ENCODE results near the gene BCAR1. TPM values are rescaled to one million over a fixed set of nuclear protein-coding genes. Genes with fewer than 3 reads are reported as not detected.

BCAR1 gene
- total and polyA plus RNA-seq, 2 of the 13 experiments (the other 11 are each of a cell fraction or from before 2014, with no cell fraction given) = 48.1 to 51.7 TPM

DNA sequence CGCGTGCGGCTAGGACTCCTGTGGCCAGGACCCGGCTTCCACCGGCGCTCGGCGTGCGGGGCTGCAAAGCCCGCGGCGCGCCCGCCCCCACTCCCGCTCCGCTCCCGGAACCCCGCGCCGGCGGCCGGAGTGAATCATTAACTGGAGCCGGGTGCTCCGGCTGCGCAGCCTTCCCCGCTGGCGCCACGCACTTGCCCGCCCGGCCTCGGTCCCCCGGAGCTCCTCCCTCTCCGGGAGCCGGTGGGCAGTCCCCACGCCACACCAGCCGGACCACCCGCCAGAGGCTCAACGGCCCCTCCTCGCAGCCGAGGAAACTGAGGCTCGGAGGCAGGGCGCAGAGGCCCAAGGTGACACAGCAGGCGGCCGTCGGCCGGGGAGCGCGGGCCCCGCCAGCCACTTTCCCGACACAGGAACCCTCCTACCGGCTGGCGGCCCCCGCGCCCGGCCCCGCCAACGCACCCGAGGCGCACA, 580 bp downstream of the BCAR1 start (continued):
- TF ChIP-seq, protein P1, sequence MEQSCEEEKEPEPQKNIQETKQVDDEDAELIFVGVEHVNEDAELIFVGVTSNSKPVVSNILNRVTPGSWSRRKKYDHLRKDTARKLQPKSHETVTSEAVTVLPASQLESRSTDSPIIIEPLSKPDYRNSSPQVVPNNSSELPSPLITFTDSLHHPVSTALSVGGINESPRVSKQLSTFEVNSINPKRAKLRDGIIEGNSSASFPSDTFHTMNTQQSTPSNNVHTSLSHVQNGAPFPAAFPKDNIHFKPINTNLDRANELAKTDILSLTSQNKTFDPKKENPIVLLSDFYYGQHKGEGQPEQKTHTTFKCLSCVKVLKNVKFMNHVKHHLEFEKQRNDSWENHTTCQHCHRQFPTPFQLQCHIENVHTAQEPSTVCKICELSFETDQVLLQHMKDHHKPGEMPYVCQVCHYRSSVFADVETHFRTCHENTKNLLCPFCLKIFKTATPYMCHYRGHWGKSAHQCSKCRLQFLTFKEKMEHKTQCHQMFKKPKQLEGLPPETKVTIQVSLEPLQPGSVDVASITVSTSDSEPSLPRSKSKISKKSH (CRISPR knock-in tag; IDR thresholded peaks at IDR 0.05; ENCODE audit: borderline replicate concordance) = 0 out of 2 replicates have a peak, but pooled peaks have one; percentile 50
- TF ChIP-seq, protein P2, sequence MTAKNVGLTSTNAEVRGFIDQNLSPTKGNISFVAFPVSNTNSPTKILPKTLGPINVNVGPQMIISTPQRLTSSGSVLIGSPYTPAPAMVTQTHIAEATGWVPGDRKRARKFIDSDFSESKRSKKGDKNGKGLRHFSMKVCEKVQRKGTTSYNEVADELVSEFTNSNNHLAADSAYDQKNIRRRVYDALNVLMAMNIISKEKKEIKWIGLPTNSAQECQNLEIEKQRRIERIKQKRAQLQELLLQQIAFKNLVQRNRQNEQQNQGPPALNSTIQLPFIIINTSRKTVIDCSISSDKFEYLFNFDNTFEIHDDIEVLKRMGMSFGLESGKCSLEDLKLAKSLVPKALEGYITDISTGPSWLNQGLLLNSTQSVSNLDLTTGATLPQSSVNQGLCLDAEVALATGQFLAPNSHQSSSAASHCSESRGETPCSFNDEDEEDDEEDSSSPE (CRISPR knock-in tag; IDR thresholded peaks at IDR 0.05) = peak; percentile 71
- TF ChIP-seq ZNF446 (CRISPR knock-in tag; IDR thresholded peaks at IDR 0.05) = peak; percentile 62; the same call in 1 of the 2 replicates
- TF ChIP-seq, protein P3, sequence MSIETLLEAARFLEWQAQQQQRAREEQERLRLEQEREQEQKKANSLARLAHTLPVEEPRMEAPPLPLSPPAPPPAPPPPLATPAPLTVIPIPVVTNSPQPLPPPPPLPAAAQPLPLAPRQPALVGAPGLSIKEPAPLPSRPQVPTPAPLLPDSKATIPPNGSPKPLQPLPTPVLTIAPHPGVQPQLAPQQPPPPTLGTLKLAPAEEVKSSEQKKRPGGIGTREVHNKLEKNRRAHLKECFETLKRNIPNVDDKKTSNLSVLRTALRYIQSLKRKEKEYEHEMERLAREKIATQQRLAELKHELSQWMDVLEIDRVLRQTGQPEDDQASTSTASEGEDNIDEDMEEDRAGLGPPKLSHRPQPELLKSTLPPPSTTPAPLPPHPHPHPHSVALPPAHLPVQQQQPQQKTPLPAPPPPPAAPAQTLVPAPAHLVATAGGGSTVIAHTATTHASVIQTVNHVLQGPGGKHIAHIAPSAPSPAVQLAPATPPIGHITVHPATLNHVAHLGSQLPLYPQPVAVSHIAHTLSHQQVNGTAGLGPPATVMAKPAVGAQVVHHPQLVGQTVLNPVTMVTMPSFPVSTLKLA (IDR thresholded peaks at IDR 0.05) = no peak; the same call in 1 of the 2 replicates
- peak; percentile 98; the same call in 1 of the 2 replicates for TF ChIP-seq ZNF790 (CRISPR knock-in tag; IDR thresholded peaks at IDR 0.05; ENCODE audit: borderline replicate concordance)
- no peak for TF ChIP-seq HMG20A (CRISPR knock-in tag; IDR thresholded peaks at IDR 0.05; ENCODE audit: borderline replicate concordance)
- peak; percentile 93 for TF ChIP-seq RBFOX2 (IDR thresholded peaks at IDR 0.05; ENCODE audit: low read depth, low read length)
- peak; percentile 79; the same call in 1 of the 2 replicates for TF ChIP-seq ZNF589 (CRISPR knock-in tag; conservative IDR thresholded peaks at IDR 0.05)
- peak; percentile 60; the same call in 1 of the 2 replicates for TF ChIP-seq ZNF747 (CRISPR knock-in tag; IDR thresholded peaks at IDR 0.05; ENCODE audit: borderline replicate concordance)
- TF ChIP-seq ZNF224 (CRISPR knock-in tag; IDR thresholded peaks at IDR 0.05) = peak; percentile 36; the same call in 1 of the 2 replicates
- TF ChIP-seq, protein P4, sequence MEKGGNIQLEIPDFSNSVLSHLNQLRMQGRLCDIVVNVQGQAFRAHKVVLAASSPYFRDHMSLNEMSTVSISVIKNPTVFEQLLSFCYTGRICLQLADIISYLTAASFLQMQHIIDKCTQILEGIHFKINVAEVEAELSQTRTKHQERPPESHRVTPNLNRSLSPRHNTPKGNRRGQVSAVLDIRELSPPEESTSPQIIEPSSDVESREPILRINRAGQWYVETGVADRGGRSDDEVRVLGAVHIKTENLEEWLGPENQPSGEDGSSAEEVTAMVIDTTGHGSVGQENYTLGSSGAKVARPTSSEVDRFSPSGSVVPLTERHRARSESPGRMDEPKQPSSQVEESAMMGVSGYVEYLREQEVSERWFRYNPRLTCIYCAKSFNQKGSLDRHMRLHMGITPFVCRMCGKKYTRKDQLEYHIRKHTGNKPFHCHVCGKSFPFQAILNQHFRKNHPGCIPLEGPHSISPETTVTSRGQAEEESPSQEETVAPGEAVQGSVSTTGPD (CRISPR knock-in tag; IDR thresholded peaks at IDR 0.05) = no peak
- peak; percentile 86 for TF ChIP-seq ZC3H13 (CRISPR knock-in tag; IDR thresholded peaks at IDR 0.05)
- TF ChIP-seq ZBTB7B (CRISPR knock-in tag; IDR thresholded peaks at IDR 0.05) = peak; percentile 93
- TF ChIP-seq POLR2G (IDR thresholded peaks at IDR 0.05; ENCODE audit: low read depth, low read length) = peak; percentile 69
- TF ChIP-seq ZNF703 (CRISPR knock-in tag; IDR thresholded peaks at IDR 0.05; ENCODE audit: borderline replicate concordance) = peak; percentile 60; the same call in 1 of the 2 replicates
- 0 out of 2 replicates have a peak, but pooled peaks have one; percentile 53 for TF ChIP-seq SNAPC2 (CRISPR knock-in tag; IDR thresholded peaks at IDR 0.05)
- TF ChIP-seq, protein P5, sequence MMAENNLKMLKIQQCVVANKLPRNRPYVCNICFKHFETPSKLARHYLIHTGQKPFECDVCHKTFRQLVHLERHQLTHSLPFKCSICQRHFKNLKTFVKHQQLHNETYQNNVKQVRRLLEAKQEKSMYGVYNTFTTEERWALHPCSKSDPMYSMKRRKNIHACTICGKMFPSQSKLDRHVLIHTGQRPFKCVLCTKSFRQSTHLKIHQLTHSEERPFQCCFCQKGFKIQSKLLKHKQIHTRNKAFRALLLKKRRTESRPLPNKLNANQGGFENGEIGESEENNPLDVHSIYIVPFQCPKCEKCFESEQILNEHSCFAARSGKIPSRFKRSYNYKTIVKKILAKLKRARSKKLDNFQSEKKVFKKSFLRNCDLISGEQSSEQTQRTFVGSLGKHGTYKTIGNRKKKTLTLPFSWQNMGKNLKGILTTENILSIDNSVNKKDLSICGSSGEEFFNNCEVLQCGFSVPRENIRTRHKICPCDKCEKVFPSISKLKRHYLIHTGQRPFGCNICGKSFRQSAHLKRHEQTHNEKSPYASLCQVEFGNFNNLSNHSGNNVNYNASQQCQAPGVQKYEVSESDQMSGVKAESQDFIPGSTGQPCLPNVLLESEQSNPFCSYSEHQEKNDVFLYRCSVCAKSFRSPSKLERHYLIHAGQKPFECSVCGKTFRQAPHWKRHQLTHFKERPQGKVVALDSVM (CRISPR knock-in tag; IDR thresholded peaks at IDR 0.05) = peak; percentile 81
- TF ChIP-seq ZMYM3 (CRISPR knock-in tag; IDR thresholded peaks at IDR 0.05) = no peak
- peak; percentile 60; the same call in 1 of the 2 replicates for TF ChIP-seq ZNF788 (CRISPR knock-in tag; IDR thresholded peaks at IDR 0.05; ENCODE audit: borderline replicate concordance)
- TF ChIP-seq HOXA3 (CRISPR knock-in tag; IDR thresholded peaks at IDR 0.05) = peak; percentile 55; the same call in 1 of the 2 replicates
- peak; percentile 41; the same call in 1 of the 2 replicates for TF ChIP-seq ZNF143 (CRISPR knock-in tag; IDR thresholded peaks at IDR 0.05)
- TF ChIP-seq ZNF709 (CRISPR knock-in tag; IDR thresholded peaks at IDR 0.05) = peak; percentile 83

Data from HepG2 (cell line).